HG03354 (cell line): ENCODE data around the gene KCNAB1.

Source experiments
- ATAC-seq: cut with Tn5 transposase; IDR thresholded peaks from one replicate; pipeline ENCODE4 v1.9.1; 2021; ENCODE audit warnings: mild to moderate bottlenecking; ENCODE audit not compliant: unreplicated experiment, poor library complexity, severe bottlenecking

Gene KCNAB1

DNA sequence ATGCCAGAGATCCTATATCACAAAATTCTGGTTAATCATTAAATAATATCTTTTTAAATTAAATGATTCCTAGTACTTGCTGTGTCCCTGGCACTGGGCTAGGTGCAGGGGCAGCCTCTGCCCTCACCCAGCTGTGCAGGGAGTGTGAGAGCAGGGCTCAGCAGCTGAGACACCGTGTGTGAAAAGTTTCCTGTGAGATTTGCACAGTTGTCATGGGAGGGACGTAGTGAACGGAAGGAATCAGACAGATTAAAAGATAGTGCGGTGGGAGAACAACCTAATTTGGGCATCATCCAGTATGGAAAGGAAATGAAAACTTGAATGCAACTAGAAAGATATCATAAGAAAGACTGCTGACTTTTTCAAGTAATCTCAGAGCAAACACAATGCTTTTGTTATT, 230.4 kb downstream of the KCNAB1 start:
- ATAC-seq: no peak

DNA sequence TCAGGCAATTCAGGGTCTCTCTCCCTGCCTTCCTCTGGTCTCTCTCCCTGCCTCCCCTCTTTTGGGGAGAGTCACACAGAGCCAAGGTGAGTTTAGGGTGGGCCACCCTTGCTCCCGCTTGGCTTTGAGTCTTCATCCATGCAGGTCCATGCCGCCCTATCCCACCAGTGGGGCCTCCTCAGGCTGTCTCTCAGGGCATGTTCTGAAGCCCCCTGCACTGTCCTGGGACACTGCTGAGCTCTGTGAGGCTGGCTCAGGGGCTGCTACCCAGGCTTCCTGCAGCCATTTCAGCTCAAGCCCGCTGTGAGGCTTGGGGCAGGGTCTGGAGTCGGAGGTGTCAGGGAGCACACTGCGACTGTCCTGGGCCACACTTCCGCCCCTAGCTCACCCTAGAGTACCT, 231.4 kb downstream of the KCNAB1 start:
- ATAC-seq: no peak

DNA sequence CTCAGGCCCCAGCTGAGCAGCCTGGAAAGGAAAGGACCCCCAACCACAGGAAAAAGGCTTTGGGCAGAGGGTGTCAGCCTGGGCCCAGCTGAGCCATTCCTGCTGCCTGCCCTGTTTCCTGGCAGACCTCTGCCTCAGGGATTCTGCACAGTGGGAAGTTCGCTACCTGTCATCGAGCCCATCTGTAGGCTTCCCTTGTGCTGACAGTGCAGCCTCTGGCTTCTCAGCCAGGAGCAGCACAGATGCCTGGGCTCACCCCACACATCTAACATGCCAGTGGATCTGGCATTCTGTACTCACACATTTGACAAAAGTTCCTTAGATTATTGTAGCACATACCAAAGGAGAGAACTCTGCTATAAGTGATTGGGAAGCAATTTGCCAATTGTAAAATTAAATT, 232.3 kb downstream of the KCNAB1 start:
- ATAC-seq: no peak

DNA sequence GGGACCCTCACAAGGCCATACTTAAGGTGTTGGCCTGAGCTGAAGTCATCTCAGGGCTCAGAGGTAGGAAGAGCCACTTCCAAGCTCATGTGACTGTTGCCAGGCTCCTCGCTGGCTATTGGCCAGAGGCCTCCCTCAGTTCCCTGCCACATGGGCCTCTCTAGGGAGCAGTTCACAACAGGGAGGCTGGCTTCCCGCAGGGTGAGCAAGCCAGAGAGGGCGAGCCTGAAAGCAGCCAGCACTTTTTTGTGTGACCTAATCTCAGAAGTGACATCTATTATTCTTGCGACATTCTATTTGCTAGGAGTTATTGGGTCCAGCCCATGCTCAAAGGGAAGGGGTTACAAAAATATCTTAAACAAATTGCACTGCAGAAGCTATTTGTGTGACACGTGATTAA, 233.2 kb downstream of the KCNAB1 start:
- ATAC-seq: no peak

DNA sequence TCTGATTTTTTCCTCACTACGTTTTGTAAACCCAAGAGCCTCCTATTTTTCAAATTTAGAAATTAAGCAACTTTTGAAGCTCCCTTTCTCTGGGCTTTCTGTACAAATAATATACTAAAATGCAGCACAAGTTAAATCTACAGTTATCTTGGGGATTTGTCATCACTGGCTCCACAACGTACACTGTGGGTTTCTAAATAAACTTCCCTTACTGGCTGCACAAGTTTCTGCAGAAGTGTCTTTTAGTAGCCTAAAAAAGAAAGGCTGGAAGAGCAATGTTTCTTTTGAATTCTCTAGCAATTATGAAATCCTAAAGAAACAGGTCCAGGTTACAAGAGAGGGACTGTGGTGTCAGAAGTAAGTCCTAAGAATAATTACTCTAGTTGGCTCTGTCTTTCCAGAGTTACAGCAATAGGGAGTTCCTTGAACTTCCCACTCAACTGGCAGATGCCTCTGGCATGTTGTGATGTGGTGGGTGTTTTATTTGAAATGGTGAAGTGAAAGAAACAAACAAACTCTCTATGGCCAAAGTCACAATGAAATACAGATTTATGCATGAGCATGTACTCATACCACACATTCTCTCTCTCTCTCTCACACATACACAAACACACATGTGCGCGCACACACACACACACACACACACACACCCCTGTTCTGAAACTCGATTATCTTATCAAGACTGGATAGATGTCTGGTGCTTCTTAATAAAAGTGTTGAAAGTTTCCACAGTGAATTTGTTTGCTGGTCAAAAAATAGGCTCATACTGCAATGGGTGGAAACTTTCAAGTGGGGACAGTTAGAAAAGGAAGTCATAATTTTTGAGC, 236.4 kb downstream of the KCNAB1 start:
- ATAC-seq: no peak

DNA sequence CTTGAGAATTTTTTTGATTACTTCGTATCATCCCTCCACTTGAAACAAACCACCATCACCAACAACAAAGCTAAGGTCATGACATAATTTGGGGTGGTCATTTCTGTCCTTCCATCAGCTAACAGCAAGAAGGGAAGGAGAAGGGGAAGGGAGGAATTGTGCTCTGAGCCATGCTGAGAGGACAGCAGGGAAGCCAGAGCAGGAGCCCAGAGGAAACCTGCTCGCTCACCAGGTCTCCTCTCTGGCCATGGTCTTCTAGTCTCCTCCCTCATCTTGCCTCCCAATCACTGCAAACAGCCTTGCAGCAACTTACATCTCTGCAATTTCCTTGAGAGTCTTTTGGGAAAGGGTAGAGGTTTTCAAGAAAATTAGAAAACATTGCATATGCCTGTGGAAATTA, 237.9 kb downstream of the KCNAB1 start:
- no peak for ATAC-seq

DNA sequence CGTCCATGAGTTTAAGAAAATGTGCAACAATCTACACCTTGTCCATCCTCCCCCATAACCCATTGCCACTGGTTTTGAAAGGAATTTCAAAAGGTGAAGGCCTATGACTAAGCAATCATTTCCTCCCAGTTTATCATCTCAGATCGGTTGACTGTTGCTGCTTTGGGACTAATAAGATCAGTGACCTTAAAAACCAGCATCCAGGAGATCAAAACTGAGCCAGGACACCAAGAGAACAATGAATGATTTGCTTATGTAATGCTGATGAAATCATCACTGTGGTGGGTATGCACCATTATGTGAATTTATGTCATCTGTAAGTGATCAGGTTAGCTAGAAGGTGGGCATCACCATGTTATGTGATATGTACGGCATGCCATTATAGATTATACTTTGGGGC, 239.0 kb downstream of the KCNAB1 start:
- no peak for ATAC-seq

- no peak for ATAC-seq
These were observed 239.7 kb downstream of the KCNAB1 start for GRCh38 chr3:156360083-156360482.

DNA sequence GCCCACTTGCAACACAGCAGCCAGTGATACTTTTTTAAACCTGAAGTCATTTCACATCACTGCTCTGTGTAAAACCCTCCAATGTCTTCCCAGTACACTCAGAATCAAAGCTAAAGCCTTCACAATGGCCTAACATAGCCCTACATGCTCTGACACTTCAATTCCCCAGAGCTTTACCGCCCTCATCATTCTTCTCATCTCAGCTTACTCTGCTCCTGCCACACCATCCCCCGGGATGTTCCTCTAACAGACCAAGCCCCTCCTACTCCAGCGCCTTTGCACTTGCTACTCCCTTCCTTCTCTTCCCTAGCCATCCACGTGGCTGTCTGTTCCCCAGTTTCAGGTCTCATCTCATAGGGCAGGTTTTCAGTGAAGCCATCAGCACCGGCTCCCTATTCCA, 240.6 kb downstream of the KCNAB1 start:
- no peak for ATAC-seq

GRCh38 chr3:156366559-156366958, 246.2 kb downstream of the KCNAB1 start:
- no peak for ATAC-seq

GRCh38 chr3:156368189-156368588, 247.8 kb downstream of the KCNAB1 start:
- peak; percentile 97 for ATAC-seq

GRCh38 chr3:156371701-156372100, 251.3 kb downstream of the KCNAB1 start:
- ATAC-seq: no peak

GRCh38 chr3:156373095-156373494, 252.7 kb downstream of the KCNAB1 start:
- ATAC-seq: no peak

DNA sequence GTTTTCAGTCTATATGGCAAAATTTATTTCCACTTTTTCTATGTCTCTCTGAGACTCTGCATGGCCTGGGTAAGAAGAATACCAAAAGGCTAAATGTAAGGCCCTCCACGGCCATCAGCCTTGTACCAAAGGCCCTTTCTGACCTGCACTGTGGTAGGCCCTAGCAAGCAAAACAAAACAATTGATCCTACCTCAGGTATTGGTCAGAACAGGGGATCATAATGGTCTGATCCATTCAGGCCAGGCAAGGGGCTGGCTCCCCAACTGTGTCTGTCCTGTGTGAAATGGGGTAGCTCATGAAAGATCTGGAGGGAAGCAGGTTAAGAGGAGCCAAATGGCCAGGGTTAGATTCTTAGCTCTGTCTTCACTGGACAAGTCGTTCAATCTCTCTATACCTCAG, 253.3 kb downstream of the KCNAB1 start:
- no peak for ATAC-seq

- no peak for ATAC-seq
These were observed 255.8 kb downstream of the KCNAB1 start for GRCh38 chr3:156376199-156376598.

GRCh38 chr3:156377266-156377665, 256.9 kb downstream of the KCNAB1 start:
- ATAC-seq: no peak

DNA sequence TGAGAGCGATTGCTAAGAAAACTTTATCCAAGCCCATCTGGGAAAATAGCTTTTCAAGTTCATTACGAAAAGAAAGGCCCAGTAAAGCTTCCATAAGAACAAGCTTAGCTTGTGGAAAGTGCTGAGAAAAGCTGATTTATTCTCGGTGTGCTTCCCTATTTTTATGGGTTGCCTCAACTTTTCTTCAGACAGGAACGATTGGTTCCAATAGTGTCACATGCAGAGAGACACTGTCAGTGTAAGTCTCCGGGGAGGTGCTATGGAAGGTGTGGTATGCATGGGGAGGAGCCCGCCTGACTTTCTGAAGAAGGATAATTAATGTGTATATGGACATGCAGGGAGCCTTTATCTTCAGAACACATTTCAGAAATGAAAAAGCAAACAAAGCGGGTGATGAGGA, 257.3 kb downstream of the KCNAB1 start:
- no peak for ATAC-seq

- no peak for ATAC-seq
These were observed 258.5 kb downstream of the KCNAB1 start for GRCh38 chr3:156378871-156379270.

GRCh38 chr3:156379327-156379726, 258.9 kb downstream of the KCNAB1 start:
- no peak for ATAC-seq

- ATAC-seq: no peak
These were observed 260.9 kb downstream of the KCNAB1 start for GRCh38 chr3:156381253-156381652.

DNA sequence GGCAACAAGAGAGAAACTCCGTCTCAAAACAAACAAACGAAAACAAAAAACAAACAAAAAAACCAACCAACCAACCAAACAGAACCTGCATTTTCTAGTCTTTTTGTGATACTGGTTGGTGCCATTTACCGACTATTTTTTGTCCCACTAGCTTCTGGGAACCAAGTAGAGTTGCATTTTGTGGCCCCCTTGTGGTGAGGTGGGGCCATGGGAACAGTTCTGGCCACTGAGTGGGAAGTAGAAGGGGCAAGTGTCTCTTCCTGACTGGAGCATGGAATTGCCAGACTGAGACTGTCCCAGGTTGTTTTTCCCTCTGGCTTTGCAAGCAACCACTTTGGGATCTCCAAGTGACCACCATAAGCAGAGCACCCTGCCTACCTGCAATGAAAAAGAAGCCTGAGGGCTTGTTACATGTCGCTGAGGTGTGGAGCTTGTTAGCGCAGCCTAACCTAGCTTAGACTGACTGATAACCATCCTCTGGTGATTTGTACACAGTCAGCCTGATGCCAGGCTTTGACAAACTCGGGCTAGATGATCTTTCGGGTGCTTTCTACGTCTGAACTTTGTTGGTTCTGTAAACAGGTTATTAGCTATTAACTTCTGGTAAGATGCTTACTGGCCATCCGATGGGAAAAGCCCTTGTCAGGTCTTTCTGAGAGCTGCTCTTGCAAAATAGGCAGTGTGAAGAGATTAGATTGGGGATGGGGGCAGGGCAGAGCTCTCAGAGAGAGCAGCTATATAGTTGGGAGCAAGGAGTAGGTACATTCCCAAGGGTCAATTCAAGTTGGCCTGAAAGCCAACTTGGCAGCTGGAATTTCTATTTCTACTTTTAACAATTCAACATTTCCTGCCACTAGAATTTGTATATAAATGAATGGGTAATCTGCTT, 262.3 kb downstream of the KCNAB1 start:
- ATAC-seq: peak; percentile 87
